ENCODE measurements around the gene LPIN1.

The LPIN1 gene

GRCh38 chr2:11744631-11745394, 1.6 kb upstream of the LPIN1 start:
- no peak overlapping the region for H3K4me3 ChIP-seq (ENCODE audit: low read length)
- peak; percentile 27 for DNase-seq (ENCODE audit: low read depth)

GRCh38 chr2:11745613-11746375, 638 bp upstream of the LPIN1 start:
- no peak for DNase-seq (ENCODE audit: low read depth)
- no peak for TF ChIP-seq CTCF (conservative IDR thresholded peaks at IDR 0.05; ENCODE audit: low read length)
- peak overlapping the region; percentile 40 for H3K4me3 ChIP-seq (ENCODE audit: low read length)

More at GRCh38 chr2:11744631-11745394, 1.6 kb upstream of the LPIN1 start:
- peak; percentile 38 for TF ChIP-seq CTCF (conservative IDR thresholded peaks at IDR 0.05; ENCODE audit: low read length)

GRCh38 chr2:11746807-11747459, 501 bp downstream of the LPIN1 start:
- DNase-seq (ENCODE audit: low read depth), result peak; percentile 24
- H3K4me3 ChIP-seq (ENCODE audit: low read length), result peak overlapping the region; percentile 82

GRCh38 chr2:11748018-11748860, 1.8 kb downstream of the LPIN1 start:
- H3K4me3 ChIP-seq (ENCODE audit: low read length), result peak overlapping the region; percentile 82
- TF ChIP-seq CTCF (conservative IDR thresholded peaks at IDR 0.05; ENCODE audit: low read length), result no peak
- no peak for DNase-seq (ENCODE audit: low read depth)

More at GRCh38 chr2:11746807-11747459, 501 bp downstream of the LPIN1 start:
- TF ChIP-seq CTCF (conservative IDR thresholded peaks at IDR 0.05; ENCODE audit: low read length), result no peak

- TF ChIP-seq CTCF (conservative IDR thresholded peaks at IDR 0.05; ENCODE audit: low read length), result no peak
- no peak for DNase-seq (ENCODE audit: low read depth)
- H3K4me3 ChIP-seq (ENCODE audit: low read length), result no peak overlapping the region
These were observed 2.6 kb downstream of the LPIN1 start for GRCh38 chr2:11748861-11749645.
